ENCODE results near the gene EVPL.
"Not testable (repeated sequence)": the region's sequence is repeated elsewhere in the genome, so short reads cannot be mapped to it uniquely, and the experiment has no call there.

EVPL gene

DNA sequence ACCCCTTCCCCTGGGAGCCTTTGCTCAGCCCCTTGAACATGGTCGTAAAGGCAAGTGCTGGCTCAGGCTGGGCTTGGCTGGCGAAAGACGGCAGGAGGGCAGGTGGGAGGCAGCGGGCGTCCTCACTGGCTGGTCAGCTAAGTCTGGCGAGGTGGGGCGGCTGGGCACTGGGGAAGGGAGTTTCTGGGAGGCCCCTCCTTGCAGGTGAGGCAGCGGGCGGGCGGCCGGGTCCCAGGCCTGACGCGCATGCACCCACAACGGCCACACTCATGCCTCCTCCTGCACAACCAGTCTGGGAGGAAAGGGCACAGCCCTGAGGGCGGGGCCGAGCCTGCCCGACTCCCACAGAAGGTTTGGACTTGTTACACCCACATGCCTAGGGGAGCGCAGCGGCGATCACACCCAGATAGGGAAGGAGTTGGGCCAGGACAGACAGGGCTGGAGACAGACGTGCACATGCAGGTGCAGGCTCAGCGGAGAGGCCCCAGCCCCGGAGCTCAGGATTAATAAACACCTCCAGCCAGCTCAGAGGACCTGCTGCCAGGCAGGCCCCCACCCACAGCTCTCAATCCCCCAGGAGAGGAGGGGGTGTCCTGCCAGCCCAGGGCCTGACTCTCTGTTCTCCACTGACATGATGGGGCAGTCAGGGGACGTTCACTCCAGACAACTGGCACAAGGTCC, at the start of gene EVPL:
EVPL (minus strand) TSS at position 148 of the 681 bp plus-strand sequence; CDS start at position 40, 108 bp downstream.
- no peak for DNase-seq (ENCODE audit: low read depth in 4 of 4, low spot score in 1 of 4)

DNA sequence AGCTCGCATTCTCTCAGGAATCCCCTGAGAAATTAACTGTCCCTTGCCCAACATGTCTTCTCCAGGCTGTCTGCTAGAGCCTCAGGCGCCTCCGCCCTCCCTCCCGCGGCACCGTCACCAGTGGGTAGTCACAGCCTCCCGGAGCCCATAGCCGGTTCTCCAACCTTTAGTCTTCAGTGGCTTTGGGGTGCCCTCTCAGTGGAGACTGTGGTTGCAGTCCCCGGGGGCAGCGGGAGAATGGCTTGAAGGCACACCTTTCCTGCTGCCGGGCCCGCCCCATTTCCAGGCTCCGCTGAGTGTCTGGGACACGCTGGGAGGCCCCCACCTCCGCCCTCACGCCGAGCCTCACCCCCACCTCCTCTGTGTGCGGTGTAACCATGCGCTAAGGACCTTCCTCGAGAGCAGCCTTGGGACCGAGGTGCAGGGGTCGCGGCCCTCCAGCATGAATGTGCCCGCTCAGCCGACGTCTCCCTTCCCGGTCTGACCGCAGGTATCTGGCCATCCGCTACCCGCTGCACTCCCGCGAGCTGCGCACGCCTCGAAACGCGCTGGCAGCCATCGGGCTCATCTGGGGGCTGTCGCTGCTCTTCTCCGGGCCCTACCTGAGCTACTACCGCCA, 49.1 kb upstream of the EVPL start:
- DNase-seq (ENCODE audit: low read depth in 4 of 4, low spot score in 1 of 4), result no peak

DNA sequence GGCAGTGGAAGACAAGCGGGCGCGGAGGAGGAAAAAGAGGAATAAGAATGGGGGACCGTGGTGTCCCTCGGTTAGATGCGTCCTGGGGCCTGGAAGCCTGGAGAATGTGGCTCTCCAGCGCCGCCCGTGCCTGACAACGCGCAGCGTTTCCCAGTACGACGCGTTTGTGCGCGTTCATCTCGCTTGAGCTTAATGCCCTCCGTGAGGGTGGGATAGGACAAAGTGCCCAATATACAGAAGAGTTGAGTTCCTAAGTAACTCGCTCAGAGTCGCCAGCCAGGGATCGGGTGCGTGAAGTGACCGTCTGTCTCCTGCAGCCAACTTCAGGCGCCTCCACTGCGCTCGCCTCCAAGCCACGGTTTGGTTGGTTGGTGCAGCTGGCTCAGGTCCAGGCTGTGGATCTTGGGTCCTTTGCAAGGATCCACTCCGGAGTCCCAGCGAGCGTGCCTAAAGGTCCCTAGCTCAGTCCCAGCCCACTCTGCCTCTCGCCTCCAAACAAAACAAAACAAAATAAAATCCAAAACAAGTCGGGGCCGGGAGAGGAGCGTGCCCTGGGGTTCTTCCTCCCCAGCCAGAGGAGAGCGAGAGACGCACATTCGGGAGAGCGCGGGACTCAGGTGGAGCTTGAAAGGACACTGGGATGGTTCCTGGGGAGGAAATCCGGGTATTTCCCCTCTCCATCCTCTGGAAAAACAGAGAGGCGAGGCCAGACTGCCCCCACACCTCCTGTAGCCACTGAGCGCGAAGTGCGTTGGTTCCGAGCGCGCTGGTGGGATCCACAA, 48.4 kb upstream of the EVPL start:
- no peak for DNase-seq (ENCODE audit: low read depth in 4 of 4, low spot score in 1 of 4)

DNA sequence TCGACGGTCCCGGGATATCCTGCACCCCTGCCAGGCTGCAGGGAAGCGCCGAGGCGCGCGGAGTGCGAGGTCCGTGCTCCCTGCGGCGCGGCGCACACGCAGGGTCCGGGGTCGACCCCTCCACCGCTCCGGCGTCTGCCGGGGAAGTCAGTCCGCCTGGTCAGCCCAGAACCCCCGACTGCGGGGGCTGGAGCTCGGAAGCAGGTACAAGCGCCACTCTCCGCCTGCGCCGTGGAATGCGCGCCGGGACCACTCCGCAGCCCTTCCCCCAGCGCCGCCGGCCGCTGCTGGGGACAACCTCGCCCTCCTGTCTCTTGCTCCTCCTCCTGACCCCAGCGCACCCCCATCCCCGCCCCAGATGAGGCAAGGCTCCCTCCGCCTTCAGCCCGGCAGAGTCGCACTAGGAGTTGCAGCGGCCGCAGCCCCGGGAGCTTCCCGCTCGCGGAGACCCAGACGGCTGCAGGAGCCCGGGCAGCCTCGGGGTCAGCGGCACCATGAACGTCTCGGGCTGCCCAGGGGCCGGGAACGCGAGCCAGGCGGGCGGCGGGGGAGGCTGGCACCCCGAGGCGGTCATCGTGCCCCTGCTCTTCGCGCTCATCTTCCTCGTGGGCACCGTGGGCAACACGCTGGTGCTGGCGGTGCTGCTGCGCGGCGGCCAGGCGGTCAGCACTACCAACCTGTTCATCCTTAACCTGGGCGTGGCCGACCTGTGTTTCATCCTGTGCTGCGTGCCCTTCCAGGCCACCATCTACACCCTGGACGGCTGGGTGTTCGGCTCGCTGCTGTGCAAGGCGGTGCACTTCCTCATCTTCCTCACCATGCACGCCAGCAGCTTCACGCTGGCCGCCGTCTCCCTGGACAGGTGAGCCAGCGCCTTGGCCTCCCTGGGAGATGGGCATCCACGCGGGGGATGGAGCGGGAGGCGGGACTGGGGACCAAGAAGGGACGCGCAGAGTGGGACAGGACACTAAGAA, 47.6 kb upstream of the EVPL start, which contains the start of gene GALR2:
GALR2 (plus strand) TSS at position 392 of the 974 bp plus-strand sequence; CDS start at position 495, 103 bp downstream.
- DNase-seq (ENCODE audit: low read depth in 4 of 4, low spot score in 1 of 4), result no peak

DNA sequence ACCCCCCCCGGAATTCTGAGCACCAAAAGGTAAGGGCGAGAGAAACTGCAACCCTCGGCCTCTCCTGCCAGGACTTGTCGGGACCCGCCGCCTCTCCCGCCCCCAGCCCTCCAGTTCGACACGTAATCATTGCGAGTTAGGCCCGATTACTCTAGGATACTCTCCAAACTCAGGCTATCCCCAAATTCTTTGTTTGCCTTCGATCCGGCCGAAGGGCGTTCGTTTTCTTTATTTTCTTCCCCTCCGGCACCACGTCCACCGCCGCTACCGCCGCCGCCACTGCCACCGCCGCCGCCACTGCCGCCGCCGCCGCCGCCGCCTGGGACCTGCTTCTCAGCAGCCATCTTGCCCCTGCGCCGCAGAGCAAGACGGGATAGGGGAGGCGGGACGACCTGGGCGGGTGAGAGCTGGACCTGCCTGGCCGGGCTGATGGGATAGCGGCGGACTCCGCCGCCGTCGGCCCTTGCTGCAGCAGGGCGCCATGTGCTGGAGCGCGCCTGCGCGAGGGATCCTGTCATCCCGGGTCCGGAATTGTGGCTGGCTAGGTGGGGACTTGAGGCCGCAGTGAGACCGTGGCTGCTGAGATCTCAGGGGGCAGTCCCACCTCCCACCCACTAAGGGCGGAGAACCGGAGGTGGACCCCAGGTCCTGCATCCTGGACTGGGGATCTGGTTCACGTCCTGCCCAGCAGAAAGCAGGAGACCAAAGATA, 45.2 kb upstream of the EVPL start, which contains the start of gene SRP68:
SRP68 (minus strand) TSS at position 370 of the 711 bp plus-strand sequence; CDS start at position 344, 26 bp downstream.
- peak; percentile 56 to 80 (median 70) for DNase-seq (ENCODE audit: low read depth in 4 of 4, low spot score in 1 of 4)

DNA sequence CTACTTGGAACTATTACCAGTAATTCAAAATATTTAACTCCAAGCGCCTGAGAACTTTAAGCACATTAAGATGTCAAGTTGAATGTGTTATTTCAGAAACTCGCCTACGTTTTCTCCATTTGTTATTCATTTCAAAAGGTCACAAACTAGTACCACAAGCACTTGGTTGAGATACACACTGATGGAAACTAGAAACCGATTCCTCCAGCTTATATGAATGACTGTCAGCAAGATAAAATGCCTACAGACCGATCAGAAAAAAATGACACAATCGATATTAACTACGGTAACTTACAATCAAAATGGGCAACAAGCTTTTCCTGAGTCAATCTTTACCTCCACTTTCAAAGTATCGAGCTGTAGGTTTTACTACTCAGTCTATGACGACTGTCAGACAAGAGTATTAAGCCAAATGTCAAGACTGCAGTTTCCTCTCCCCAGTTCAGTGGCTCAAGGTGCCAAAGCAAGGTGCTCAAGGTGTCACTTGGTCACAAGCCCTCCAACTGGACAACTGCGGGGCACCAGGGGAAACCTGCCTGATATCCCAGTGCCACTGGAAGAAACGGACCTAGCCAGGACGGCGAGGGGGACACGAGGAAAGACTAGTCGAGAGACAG, 44.5 kb upstream of the EVPL start:
- DNase-seq (ENCODE audit: low read depth in 4 of 4, low spot score in 1 of 4), result no peak

DNA sequence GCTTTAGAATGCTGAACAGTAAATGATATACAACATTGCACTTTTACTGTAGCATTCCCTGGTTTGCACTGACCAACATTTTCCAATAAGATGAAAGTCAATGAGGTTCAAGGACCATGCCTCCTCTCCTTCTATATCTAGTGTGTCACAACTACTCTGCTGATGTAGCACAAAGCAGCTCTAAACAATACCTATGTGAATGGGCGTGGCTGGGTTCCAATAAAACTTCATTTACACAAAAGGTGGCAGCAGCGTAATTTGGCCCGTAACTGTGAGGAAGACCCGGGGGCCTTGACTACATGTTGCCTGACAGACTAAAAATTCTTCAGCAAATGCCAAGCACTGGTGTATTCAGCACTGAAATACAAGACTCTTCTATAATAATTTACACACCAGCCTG, 38.7 kb upstream of the EVPL start:
- DNase-seq (ENCODE audit: low read depth in 4 of 4, low spot score in 1 of 4), result no peak

DNA sequence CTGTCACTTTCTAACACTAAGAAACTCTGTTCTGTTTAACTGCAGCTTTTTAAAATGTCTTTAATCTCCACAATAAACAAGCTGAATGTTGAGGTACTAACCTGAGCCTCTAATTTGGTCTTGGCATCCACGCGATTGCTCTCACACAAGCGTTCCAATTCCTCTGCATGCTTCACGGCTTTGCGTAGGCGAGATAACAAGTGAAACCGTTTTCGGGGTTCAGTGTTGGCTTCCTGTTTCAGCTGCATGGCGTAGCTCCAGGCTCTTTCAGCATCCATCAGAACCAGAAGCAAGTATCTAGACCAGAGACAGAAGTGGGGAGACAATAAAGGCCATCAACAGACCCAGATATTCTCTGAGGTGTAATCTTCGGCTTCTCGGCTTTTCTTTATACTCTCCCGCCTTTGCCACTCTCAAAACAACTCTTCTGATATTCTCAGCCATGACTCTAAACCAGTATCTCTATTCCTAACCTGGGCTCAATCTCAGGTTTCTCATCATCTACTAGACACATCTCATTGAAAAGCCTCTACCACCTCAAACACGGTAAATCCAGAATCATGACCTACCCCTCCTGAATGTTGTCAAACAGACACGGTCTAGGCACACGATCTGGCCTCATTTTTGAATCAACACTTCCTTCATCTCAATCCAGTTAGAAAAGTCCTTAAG, 36.9 kb upstream of the EVPL start:
- peak in 2 of 4 experiments; percentile 37 to 42 for DNase-seq (ENCODE audit: low read depth in 4 of 4, low spot score in 1 of 4)

DNA sequence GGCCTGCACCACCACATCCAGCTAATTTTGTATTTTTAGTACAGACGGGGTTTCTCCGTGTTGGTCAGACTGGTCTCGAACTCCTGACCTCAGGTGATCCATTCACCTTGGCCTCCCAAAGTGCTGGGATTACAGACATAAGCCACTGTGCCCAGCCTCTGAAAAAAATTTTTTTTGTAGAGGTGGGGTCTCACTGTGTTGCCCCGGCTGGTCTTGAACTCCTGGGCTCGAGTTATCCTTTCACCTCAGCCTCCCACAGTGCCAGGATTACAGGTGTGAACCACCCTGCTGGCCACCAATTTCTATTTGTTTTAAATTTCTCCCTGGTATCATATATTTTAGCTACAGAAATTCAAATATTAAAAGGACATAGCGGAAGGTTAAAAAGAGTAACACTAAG, 31.2 kb upstream of the EVPL start:
- not testable (repeated sequence) for DNase-seq (ENCODE audit: low read depth in 4 of 4, low spot score in 1 of 4)

DNA sequence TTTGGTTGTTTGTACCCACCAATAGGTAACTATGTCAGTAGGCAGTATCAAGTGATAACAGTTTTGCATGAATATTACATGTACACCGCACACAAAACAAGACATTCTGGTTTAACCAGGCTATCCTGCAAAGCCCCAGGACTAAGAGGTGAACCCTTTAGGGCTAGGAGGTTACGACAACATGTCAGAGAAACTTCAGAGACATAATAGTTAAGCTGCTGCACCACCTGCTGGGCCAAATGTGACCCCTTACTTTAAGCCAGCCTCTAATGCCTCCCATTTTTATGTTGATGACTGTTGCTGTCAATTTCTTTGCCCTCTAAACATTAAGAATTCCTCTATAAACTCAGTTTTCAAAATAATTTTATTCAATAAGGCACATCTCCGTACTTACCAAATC, 29.8 kb upstream of the EVPL start:
- no peak for DNase-seq (ENCODE audit: low read depth in 4 of 4, low spot score in 1 of 4)

DNA sequence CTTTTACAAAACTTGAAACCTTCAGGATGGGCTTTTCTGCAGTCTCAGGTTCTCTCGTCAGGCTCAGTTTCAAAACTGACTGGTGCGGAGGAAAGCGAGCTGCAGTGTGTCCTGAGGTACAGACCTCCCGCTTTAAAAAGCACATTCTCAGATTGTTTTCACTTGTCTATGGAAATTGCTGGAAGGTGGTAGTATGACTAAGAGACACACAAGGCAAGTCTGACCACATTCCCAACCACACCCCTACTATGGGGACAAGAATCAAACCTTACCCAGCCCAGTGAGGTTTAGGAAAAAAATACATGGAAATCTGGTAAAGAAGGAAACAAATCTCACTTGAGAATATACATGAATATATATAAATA, 27.0 kb upstream of the EVPL start:
- no peak for DNase-seq (ENCODE audit: low read depth in 4 of 4, low spot score in 1 of 4)

DNA sequence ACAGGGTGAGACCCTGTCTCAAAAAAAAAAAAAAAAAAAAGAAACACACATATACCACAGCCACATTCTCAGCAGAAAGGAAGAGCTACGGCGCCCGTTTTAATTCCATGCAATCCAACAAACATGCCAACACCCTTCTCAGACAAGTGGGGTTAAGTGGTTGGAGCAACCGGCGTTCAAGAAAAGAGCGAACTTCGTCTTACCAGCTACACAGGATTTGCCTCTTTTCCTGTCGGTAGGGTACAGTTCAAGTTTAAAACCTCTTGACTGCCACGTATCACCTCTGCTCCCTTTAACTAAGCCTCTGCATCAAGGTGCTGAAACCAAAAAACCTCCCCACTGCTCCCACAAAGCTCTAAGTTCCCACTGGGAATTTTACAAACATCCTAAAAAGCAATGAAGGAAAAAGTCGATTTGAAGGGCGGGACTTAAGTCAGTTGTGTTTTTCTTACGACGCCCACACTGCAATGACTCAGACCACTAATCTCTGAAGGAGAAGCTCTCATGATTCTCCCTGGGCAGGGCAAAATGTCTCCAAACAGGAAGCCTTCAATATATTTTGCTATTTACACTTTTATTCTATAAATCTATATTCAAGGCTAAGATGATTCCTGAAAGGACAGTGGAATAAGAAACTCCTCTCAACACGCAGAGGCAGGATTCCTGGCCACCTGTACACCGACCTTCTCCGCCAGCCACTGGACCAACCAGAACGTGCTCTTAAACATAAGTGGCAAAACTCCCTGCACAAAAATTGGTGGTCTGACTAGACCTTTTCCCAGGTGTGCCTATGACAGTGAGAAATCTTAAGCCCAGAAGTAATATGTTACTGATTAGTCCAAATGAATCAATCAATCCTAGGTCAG, 26.4 kb upstream of the EVPL start:
- DNase-seq (ENCODE audit: low read depth in 4 of 4, low spot score in 1 of 4), result no peak

DNA sequence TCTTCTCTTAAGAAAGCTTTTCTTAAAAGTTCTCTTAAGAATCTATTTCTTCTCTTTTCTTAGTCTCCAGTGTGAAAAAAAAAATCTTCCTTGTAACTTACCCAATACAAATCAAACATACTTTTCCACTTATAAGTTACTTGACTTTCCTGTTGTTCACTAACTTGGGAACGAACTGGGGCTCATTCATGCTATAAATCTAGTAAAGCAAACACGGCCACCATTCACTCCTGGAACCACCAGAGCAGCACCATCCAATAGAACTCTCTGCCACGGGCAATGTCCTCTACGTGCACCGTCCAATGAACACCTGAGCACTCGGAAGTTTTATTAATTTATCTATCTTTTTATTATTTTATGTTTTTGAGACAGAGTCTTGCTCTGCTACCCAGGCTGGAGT, 24.5 kb upstream of the EVPL start:
- DNase-seq (ENCODE audit: low read depth in 4 of 4, low spot score in 1 of 4), result no peak

DNA sequence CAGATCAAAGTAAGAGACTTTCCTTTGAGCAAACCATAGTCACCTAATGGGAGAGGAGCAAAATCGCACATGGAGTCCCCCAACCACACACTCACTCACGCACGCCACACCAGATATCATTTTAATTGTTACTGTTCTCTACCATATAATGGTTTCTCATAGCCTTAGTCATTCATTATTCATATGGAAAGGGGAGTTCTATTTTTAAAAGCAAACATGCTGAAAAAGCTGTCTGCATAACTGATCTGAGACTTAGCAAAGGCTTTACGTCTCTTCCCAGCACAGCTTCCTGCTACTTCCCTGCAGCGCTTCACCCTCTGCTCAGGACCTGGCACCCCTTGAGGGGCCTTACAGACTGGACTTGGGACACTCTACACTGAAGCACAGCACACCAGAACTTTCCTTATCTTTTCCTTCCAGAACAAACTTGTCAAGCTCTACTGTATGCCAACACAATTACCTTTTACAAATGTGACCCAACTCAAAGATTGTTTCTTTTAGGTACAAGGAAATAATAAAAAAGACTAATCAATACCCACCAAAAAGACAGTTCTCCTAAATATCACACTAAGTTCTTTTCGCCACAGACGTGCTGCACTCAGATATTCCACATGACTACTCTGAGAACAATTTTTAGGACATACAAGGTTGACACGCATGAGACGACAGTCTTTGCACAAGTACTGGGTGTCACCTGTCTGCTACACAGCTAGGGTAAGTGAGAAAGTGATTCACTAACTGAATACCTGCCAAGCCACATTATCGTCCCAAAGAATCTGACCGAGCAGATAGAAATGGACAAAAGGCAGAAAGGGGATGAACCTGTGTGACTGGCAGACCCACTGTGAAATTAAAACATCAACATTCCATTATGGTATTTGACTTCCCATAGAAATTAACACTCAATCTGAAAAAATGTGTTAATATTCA, 23.7 kb upstream of the EVPL start:
- DNase-seq (ENCODE audit: low read depth in 4 of 4, low spot score in 1 of 4), result no peak

DNA sequence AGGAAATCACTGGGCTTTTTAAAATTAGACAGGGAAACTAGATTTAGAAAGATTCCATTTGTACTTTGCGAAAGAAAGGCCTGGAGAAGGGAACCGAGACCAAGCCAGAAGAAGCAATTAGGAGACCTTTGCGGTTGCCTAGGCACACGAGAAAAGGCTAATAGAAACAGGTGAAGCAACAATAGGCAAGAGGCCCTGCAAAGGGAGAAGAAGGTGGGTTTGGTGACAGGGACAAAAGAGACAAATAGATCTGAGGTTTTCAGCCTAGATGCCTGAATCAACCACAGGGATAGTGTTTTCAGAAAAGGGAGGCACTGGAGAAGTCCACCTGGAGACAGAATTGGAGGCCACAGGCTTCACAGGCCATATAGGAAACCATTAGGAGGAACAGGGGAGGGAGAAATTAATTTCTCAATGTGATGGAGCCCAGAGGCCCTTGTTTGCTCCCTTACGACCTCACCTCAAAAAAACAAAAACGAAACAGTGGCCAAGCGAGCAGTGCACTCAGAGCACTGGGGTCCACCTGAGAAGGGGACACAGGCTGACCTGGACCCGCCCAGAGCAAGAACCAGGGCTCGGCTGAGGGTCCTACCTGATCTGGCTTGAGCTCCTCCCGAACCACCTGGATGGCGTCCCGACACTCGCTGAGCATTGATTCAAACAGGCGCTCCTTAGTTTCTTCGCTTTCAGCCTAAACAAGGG, 22.9 kb upstream of the EVPL start:
- DNase-seq (ENCODE audit: low read depth in 4 of 4, low spot score in 1 of 4), result no peak

DNA sequence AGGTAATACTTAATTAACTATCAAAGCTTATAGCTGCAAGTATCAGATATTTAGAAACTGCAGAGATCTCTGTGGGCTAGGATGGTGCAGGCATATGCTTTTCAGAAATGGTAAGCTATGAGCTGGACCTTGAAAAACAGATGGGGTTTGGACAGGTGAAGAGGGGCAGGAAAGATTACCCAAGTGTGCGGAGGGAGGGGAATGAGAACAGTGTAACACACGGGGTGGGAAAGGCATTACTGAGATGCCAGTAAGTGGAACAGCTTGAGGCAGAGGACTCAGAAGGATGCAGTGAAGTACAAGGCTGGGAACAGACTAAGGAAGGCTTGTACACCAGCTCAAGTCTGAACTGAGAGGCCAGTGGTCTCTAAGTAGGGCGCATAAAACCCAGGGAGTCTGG, 22.1 kb upstream of the EVPL start:
- no peak for DNase-seq (ENCODE audit: low read depth in 4 of 4, low spot score in 1 of 4)

DNA sequence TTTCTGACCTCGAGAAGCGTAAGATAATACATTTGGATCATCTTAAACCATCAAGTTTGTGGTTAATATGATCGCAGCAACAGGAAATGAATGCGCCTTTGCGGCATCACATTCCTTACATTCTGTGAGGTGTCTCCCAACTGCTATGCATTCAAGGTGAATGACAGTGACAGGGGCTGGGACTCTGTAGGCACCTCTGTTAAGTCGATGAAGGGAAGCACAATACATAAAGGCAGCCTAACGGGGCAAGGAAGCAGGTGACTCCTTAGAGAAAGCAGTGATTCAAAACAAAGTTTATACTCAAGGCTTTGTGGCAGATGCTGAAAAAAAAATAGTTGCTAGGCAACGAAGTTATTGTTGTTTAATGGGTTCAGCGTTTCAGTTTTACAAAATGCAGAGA, 21.6 kb upstream of the EVPL start:
- DNase-seq (ENCODE audit: low read depth in 4 of 4, low spot score in 1 of 4), result no peak
